Fibroblast of skin of back (primary cell): ENCODE measurements around the gene FUT1. TPM values are rescaled to one million over a fixed set of nuclear protein-coding genes. Genes with fewer than 3 reads are reported as not detected.
A peak's percentile ranks its signal among the peaks of the same experiment; 100 is the strongest.
"Not testable (repeated sequence)": the region's sequence is repeated elsewhere in the genome, so short reads cannot be mapped to it uniquely, and the experiment has no call there.

Source experiments
- DNase-seq: peaks from one replicate; pipeline ENCODE4 v3.0.0-alpha.2; 2013
- polyA plus RNA-seq, 2 experiments: library from polyadenylated mRNA; unstranded; fragments of 120-200 nt; gene quantifications; one replicate each; pipeline ENCODE4 v1.2.1, GENCODE V29; 2013; ENCODE audit not compliant: insufficient read length in 2 of 2

The FUT1 gene
- 0.29 TPM for polyA plus RNA-seq (2013, experiment 1 of 2; ENCODE audit: insufficient read length)
- polyA plus RNA-seq (2013, experiment 2 of 2; ENCODE audit: insufficient read length), result 0.11 TPM

DNA sequence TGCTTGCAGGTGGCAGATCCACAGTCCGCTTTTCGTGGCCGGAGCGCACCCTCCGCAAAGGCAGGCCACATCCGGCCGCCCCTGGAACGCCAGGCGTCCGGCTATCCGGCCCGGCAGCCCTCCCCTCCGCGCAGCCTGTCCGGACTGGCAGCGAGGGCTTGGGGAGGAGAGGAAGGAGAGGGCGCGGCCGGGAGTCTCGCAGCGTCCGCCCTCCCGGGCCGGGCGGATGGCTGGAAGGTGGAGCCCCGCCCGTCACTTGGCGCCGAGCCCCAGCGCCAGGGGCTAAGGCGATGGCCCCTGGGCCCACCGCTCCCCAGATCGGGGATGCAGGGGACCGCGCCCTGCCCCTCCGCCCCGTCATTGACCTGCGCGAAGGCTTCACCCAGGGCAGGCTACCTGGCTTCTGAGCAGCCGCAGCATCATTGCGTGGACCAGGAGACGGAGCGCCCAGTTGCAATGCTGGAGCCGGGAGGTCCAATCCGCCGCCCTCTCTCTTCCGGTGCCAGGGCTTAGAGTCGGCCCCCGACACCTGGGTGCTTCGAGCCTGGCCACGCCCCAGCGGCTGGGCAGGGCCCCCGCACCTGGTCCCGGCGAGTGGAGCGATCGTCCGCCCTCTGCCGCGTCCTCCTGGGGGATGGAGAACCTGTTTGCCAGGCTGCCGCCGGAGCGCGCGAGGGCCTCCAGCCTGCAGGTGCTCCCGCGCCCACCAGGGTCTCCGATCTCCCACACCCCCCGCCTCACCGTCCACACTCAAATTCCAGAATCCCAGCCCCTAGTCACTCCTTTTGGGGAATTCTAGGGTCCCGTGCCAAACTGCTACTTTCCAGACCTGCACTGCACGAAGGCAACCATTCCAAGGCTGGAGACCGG is at the start of gene FUT1:
Gene FUT1 (minus strand): TSS at position 146 of the 870 bp plus-strand sequence. CDS start 1,360 bp downstream, outside the sequence.
- DNase-seq, result peak; percentile 46

DNA sequence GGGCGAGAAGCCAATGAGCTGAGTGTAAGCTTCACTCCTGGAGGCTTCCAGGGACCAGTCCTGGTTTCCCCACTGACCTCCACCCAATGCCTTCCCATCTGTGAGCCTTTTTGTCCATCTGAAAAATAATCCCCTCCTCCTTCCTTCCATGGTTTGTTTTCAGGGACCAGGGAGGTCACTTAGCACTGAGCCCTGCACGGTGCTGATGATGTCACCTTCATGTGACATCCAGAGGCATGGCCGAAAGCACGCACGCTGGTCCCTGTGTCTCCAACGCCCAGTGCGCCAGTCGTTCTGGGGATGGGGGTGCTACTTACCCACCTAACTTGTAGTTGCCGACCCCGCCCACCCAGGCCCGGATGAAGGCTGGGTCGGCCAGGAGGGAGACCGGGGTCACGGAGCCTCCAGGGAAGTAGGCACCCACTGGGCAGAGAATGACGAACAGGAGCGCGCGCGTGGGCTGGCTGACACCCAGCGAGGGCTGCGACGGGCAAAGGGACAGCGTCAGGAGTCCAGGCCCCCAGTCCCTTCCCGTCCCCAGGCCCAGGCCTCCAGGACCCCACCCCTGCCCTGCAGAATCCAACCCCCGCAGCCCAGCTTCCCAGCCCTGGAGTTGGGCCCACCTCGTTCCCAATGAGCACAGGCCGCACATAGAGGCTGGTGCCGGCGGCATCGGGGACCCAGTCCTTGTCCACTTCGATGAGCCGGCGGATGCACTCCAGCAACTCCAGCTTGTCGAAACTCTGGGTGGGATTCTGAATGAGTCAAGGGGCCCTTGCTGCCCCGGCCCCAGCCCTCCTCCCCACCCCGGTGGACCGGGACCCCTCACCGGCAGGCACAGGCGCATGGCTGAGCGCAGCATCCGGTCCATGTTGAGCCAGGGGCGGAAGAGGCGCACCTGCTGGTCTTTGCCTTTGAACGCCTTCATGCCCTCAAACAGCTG is 47.2 kb upstream of the FUT1 start:
- no peak for DNase-seq

DNA sequence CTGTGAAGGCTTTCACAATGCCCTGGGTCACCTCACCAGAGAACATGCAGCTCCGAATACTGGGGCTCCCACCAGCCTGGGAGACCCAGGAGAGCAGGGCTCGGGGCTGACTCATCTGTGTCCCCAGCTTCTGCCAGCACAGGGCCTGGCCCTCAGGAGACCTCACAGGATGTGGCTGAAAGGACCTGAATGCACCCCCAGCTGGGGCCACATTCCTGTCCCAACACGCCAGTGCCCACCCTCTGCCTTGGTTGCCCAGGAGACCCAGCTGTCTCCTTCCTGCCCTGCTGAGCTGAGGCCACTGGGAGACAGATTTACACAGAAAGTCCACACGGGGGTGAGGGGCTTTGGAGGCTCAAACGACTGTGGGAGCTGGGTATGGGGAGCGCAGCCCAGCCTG is 46.5 kb upstream of the FUT1 start:
- peak; percentile 86 for DNase-seq

DNA sequence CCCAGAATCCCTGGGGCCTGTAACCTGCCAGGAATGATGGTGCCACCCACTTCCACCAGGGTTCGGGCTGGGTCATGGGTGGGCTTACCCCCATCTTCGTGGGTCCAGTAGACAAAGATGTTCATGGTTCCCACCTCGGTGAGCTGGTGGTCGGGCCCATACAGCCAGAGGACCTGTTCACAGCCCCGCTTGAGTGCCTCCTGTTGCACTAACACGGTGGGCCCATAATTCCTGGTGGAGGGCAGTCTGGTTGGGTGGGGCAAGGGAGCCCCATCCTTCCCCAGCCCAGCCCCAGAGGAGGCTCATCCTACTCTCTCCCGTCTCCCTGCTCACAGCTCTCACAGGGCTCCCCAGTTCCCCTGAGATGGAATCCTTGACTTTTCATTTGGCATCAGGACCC is 44.7 kb upstream of the FUT1 start:
- DNase-seq, result no peak

DNA sequence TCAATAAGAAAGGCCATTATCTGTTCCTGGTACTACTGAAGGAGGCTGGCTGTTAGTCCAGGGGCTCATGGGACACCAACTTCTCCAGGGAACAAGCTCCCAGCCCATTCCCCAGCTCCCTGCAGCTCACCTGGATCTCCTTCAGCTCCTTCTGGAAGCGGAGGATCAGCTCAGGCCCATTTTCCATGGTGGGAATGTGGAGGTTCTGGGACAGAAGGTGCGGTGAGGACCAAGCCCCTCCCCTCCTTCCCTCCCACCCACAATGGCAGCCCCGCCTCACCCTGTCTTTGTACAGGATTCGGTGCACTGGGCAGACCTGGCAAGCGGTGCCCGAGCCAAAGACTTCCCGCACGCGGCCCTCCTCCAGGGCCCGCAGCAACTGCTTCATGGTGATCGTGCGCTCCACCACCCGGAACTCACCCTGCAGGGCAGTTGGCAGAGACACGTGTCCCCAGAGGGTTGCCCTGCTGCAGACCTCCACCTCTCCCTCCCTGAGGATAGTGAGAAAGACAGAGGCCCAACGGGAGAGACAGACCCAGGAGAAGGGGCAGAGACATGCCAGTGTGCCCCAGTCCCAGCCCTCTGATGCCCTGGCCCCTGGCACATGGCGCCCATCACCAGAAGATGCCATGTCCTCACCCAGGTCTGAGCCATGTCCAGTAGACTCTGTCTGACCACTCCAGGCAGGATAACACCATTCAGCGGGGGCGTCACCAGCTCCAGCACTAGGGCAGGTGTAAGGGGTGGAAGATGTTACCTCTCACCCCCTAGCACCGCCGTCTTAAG is 44.0 kb upstream of the FUT1 start:
- no peak for DNase-seq

DNA sequence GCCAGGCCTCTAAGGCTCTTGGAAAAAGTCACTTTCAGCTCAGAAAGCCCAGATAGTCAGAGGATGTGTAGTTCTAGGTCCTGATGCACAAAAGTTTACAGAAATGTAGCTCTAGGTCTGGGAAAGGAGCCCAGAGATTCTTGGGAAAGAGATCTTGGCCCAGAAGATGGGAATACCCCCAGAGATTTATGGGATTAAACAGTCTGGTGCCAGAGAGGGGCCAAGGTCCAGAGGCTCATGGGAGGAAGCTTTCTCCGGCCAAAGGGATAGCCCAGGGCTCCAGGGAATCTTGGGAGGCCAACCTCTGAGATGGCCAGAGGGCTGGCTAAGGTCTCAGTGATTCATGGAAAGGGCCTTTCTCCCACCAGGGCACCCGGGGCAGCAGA is 43.2 kb upstream of the FUT1 start:
- no peak for DNase-seq

DNA sequence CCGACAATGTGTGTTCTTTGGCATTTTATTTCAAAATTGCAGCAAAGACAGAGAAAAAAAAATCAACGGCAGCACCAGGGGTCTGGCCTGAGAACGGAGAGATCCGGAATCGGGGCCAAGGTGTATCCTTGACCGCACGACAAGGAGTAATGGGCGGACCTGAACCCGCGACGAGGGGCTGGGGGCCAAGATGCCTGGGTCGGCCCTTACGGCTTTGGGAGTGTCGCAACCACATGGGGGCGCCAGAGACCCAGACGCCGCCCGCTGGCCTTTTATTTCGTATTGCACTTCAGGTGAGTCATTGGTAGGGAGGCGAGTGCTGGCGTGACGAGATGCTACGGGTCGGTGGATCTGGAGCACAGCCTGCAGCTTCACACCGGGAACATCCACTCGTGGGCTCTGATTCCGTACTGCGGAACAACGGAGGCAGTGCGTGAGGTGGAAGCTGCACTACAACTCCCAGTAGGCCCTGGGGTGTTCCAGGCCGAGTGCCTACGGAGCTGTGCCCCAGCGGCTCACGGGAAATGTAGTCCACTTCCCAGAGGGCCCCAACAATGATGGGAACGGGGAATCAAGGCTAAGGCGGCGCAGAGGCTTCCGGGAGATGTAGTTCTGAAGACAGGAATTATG is 42.7 kb upstream of the FUT1 start:
- DNase-seq, result peak; percentile 95

DNA sequence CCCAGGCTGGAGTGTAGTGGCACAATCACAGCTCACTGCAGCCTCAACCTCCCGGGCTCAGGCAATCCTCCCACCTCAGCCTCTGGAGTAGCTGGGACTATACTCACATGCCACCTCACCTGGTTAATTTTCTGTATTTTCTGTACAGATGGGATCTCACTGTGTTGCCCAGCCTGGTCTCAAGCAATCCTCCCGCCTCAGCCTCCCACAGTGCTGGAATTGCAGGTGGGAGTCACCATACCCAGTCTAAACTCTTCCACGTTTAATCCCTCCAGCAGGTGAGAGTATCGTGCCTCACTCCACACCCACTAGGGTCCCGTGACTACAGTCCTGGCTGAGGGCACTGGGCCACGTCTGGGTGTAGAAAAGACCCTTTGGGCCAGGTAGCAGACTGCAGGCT is 41.9 kb upstream of the FUT1 start:
- no peak for DNase-seq

DNA sequence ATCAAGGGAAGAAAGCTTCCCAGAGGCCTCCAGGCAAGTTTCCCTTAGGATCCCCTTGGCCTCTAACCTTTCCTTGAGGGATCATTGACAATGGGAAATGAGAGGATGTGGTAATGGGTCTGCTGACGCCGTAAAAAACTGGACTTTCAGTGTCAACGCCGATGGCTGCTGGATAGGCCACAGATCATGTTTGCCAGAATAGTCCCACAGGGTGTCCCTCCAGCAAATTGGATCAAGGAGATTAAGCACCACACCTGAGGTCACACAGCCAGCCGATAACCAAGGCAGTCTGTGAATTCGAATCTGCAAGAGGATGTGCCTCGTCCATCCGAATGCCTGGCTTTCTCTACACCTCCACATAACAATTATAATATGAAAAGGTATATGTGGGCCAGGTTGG is 40.8 kb upstream of the FUT1 start:
- DNase-seq, result no peak

DNA sequence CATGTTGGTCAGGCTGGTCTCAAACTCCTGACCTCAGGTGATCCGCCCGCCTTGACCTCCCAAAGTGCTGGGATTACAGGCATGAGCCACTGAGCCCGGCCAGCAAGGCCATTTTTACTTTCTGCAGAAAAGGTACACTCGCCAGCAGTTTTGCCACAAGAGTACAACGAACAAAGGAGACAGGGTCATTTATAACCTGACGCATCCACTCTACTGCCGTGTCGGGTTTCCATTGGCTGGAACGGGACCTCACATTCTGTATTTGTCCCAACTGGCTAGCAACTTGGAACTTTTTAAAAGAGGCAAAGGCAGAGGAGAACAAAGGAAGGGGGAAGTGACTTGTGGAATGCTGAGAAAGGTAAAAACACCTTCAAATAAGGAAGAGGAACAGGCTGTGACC is 34.9 kb upstream of the FUT1 start:
- DNase-seq, result not testable (repeated sequence)

DNA sequence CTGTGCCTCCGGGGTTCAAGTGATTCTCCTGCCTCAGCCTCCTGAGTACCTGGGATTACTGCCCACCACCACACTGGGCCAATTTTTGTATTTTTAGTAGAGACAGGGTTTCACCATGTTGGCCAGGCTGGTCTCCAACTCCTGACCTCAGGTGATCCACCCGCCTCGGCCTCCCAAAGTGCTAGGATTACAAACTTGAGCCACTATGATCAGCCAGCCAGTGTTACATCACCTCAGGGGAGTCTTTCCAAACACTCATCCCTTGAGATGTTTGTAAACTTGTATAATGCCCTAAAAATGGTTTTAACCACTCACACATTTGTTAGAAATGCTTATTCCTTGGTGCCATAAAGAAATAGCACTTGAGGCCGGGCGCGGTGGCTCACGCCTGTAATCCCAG is 34.0 kb upstream of the FUT1 start:
- DNase-seq, result not testable (repeated sequence)

DNA sequence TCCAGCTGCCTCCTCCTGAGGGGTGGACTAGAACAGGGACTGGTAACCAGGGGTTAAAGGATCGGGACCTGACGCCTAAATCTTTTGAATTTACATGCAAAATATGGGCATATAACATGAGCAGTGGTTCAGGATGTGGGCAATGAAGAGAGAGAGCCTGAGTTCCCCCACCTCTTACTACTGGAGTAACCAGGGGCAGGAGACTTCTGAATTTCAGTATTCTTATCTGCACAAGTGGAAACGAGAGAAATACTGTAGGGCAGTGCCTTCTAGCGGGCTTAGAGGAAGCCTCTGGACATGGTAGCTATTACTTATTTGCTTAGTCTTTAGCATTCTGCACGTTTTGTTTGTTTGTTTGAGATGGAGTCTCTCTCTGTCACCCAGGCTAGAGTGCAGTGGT is 32.1 kb upstream of the FUT1 start:
- no peak for DNase-seq

DNA sequence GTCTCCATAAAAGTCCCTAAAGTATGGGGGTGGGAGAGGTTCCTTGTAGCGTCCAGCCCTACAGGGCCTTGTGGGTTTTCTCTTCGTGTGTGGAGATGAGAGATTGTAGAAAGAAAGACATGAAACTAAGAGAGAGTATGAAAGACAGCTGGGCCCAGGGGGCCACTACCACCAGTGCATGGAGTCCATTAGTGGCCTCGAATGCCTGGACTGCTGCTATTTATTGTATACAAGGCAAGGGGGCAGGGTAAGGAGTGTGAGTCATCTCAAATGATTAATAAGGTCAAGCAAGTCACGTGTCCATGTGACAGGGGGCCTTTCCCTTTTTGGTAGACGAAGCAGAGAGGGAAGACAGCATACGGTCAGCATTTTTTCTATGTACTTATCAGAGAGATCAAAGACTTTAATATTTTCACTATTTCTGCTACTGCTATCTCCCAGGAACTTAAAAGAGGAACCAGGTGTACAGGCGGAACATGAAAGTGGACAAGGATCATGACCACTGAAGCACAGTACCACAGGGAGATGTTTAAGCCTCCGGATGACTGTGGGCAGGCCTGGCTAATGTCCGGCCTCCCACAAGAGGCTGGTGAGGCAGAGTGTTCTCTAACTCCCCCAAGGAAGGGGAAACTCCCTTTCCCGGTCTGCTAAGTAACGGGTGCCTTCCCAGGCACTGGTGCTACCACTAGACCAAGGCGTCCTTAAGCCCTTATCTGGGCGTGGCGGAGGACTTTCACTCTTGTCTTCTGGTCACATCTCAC is 28.4 kb upstream of the FUT1 start:
- DNase-seq, result peak; percentile 52

DNA sequence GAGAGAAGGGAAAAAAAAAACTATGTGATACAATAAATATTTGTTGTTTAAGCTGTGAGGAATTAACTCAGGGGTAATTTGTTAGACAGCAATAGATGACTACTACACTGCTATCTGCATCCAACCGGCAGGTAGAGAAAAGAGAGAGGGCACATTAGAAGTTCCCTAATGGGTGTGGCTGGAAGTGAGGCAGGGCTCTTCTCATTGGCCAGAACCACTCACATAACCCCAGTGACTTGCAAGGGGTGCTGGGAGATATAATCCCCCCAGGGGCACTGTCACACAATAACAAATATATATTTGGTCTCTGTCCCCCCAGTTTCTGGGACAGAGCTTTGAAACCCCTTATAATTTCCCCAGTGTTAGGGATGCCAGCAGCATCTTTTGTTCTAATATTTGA is 27.2 kb upstream of the FUT1 start:
- no peak for DNase-seq

DNA sequence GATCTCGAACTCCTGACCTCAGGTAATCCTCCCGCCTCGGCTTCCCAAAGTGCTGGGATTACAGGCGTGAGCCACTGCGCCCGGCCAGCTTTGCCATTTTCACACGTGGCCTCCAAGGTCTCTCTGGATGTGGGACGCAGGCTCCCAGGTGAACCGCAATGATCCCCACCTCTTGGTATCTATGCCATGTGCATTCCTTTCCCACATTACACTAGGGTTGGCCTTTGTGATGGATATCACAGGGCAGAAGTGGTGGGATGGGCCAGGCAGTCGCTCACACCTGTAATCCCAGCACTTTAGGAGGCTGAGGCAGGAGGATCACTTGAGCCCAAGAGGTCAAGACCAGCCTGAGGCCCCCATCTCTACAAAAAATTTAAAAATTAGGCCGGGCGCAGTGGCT is 25.3 kb upstream of the FUT1 start:
- no peak for DNase-seq

DNA sequence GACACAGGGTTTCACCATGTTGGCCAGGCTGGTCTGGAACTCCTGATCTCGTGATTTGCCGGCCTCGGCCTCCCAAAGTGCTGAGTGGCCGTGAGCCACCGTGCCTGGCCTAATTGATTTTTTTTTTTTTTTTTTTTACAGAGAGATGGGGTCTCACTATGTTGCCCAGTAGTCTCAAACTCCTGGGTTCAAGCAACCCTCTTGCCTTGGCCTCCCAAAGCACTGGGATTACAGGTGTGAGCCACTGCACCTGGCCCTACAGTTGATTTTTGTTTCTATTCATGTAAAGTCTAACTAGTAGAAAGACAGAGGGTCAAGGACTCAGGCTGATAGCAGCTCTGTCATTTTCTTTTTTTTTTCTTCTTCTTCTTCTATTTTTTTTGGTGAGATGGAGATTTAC is 24.7 kb upstream of the FUT1 start:
- DNase-seq, result no peak

DNA sequence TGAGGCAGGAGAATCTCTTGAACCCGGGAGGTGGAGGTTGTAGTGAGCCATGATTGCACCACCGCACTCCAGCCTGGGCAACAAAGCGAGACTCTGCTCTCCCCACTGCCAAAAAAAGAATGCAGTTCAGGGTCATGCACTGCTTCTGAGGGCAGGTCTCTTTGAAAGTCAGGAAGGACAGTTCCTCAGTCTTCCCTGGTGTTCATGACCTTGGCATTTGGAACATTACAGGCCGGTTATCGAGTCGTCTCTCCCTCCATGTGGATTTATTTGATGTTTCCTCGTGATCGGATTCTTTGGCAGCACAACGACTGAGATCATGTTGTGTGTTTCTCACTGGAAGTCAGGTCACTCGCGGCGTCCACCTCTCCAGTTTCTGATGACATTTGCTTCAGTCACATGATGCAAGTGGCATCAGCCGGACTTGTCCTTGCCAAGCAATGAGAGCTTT is 20.1 kb upstream of the FUT1 start:
- no peak for DNase-seq

DNA sequence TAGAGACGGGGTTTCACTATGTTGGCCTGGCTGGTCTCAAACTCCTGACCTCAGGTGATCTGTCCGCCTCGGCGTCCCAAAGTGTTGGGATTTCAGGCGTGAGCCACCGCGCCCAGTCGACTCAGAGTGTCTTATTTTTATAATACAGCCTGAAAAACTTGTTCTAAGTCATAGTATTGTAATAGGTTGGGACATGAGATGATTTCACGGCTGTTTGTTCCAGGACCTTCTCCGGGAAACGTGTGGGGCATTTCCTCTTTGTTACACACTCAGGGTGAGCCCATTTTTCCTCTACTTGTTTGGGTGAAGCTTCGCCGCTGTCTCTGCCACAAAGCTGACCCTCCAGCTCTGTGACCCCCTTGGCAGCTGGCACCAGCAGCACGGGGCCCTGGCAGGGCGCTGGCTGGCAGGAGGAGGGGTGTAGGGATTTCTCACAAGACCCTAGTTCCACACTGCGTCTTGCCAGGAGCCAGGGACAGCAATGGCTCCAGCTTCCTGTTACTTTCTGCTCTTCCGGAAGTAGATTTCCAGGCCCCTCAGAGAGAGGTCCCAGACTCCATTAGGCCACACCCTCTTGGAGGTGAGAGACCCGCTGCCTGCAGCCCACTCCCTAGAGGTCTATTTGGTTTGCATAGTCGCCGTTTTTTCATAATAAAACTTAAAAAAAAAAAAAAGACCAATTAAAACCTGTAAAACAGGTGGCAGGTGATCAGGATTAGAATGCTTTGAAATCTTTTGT is 18.5 kb upstream of the FUT1 start:
- no peak for DNase-seq

DNA sequence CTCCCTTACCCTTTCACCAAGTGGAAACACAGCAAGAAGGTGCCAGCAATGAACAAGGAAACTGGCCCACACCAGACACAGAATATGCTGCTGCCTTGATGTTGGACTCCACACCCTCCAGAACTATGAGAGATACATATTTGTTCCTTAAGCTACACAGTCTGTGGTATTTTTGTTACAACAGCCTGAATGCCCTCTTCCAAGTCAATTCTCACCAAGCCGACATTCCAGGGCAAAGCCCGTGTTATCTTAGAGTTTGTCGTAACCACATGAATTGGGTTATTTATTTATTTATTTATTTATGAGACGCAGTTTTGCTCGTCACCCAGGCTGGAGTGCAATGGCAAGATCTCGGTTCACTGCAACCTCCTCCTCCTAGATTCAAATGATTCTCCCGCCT is 17.8 kb upstream of the FUT1 start:
- DNase-seq, result peak; percentile 94

DNA sequence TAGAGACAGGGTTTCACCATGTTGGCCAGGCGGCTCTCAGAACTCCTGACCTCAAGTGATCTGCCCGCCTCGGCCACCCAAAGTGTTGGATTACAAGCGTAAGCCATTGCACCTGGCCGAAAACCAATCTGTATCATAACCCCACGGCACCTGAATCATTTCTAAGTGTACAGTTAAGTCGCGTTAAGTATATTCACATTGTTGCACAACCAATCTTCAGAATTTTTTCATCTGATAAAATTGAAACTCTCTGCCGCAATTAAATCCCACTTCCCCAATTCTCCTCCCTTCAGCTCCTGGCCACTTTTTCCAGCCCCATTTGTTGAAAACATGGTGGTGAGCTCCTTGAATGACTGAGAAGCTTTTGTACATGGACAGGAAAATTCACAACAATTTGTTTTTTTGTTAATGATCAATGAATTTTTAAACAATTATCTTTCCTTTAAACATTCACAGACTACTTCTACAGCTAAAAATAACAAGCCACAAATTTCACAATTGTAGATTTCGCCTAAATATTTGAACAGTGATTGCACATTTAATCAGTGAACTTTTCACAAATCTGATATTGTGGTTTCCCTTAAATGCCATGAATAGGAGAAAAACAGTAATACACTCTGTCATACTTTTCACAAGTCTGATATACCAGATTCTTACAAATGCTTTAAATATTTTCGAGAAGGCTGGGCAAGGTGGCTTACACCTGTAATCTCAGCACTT is 16.7 kb upstream of the FUT1 start:
- no peak for DNase-seq
